Measurements from ENCODE around the gene CMTM4.

CMTM4 gene

DNA sequence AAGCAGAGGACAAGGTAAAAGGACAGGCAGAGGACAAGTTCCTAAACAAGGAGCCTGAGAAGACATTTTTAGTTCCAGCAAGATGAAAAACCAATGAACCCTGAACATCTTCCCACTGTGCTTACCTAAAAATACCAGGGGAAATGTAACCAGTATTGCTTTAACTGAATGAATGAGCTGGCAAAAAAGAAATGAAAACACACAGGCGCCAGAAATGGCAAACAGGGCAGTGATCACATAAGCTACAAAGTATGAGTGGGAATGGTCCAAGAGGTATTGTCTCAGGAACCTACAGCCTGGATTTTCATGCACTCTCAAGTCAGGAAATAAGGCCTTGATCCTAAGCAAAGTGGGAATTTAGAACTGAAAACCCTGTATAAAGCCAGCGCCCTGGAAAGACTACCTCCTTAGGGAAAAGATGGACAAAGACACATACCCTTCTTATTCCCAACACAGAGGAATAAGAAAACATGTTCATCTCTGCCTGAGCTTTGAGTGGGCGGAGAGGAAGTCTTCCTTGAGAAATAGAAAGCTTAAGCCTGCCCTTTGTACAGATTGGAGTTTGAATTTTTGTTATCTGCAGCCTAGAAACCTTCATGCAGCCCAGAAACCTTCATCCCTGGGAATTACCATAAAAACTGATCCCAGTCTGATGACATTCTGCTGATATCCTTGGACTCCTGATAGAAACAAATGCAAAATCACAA, 115.1 kb downstream of the CMTM4 start:
- peaks cover 13% of the 10 kb centered on the region in 2 donors for H3K4me1 ChIP-seq (ENCODE audit: control insufficient read depth in 2 of 2, insufficient read depth in 1 of 2, low read depth in 1 of 2, low read length in 2 of 2)
- H2BK12ac ChIP-seq (ENCODE audit: low read length): no peak overlapping the region
- no peak overlapping the region for H3K9ac ChIP-seq (ENCODE audit: low read depth, low read length, poor library complexity)
- no peak overlapping the region for H3K4me2 ChIP-seq (ENCODE audit: insufficient read depth, low read length, poor library complexity, severe bottlenecking)
- no peak overlapping the region for H2AK5ac ChIP-seq (ENCODE audit: low read depth, low read length)
- no peak for DNase-seq (ENCODE audit: low spot score)
- H3K4ac ChIP-seq (ENCODE audit: low read length): no peak overlapping the region
- no peak overlapping the region for H4K8ac ChIP-seq (ENCODE audit: low read depth, low read length)
- no peaks in the 10 kb centered on the region for H3K9me3 ChIP-seq (replicated peaks in 1 of 2; ENCODE audit: control insufficient read depth in 2 of 2, insufficient read depth in 1 of 2, low read depth in 1 of 2, low read length in 2 of 2)
- no peak overlapping the region for H2BK15ac ChIP-seq (ENCODE audit: low read length)
- H2BK120ac ChIP-seq (ENCODE audit: low read depth, low read length): no peak overlapping the region
- peaks cover 0 to 18% (median 12%) of the 10 kb centered on the region in 3 experiments for H3K27me3 ChIP-seq (ENCODE audit: control insufficient read depth in 3 of 3, insufficient read depth in 3 of 3, low read depth in 1 of 3, low read length in 3 of 3)
- H3K18ac ChIP-seq (ENCODE audit: low read length): no peak overlapping the region
- H3K4me3 ChIP-seq (ENCODE audit: low read length in 2 of 2): no peak overlapping the region
- no peak overlapping the region for H3K27ac ChIP-seq (replicated peaks; ENCODE audit: low read length)
- no peaks in the 10 kb centered on the region for H3K79me1 ChIP-seq (ENCODE audit: low read depth, low read length)
- peak overlapping the region; percentile 62 for H2AFZ ChIP-seq (ENCODE audit: low read length)
- no peak overlapping the region for H4K91ac ChIP-seq (ENCODE audit: low read depth, low read length, poor library complexity)
- no peak overlapping the region for H3K23ac ChIP-seq (ENCODE audit: low read depth, low read length, poor library complexity)
- no peak overlapping the region for H3K14ac ChIP-seq (ENCODE audit: low read length)
- no peaks in the 10 kb centered on the region for H3K36me3 ChIP-seq (replicated peaks in 1 of 2; ENCODE audit: control insufficient read depth in 2 of 2, insufficient read depth in 2 of 2, low read length in 2 of 2)
- H2BK5ac ChIP-seq (ENCODE audit: low read length): no peak overlapping the region
- WGBS, 2 donors (ENCODE audit: extremely low coverage in 2 of 2, insufficient read length in 2 of 2, insufficient replicate concordance in 1 of 2): no CpG with 5 or more reads among the region's 3 CpGs

DNA sequence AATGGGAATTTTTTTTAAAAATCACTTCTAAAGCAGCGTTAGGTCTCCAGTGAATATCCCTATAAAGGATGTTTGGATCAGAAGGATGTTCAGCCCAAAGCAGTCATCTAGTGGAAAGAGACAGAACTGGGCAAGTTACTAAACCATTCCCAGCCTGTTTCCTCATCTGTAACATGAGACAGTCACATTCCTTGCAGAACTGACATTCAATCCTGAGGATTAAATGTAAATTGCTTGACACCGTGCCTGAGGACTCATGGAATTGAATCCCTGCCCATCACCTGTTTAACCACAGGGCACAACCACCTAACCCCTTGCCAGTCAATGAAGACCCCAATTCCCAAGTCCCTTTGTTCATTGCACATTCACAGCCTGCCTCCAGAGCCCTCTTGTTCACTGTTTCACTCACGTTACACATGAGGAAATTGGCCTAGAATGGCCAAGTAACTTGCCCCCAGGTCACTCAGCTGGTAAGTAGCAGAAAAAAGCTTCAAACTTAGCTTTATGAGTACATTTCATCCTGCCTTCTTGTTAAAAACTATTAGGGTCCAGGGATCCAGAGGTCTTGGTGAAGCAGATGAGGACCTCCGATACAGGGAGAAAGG, 115.8 kb downstream of the CMTM4 start:
- Histone ChIP-seq H3K9ac (ENCODE audit: low read depth, low read length, poor library complexity) (no peak overlapping the region), H3K27me3 (ENCODE audit: control insufficient read depth in 3 of 3, insufficient read depth in 3 of 3, low read depth in 1 of 3, low read length in 3 of 3) (peaks cover 0 to 18% (median 12%) of the 10 kb centered on the region in 3 experiments), H2BK15ac (ENCODE audit: low read length) (no peak overlapping the region), H3K4ac (ENCODE audit: low read length) (no peak overlapping the region), H3K18ac (ENCODE audit: low read length) (no peak overlapping the region), H3K14ac (ENCODE audit: low read length) (no peak overlapping the region), H2AK5ac (ENCODE audit: low read depth, low read length) (no peak overlapping the region), H3K23ac (ENCODE audit: low read depth, low read length, poor library complexity) (no peak overlapping the region), H2BK12ac (ENCODE audit: low read length) (no peak overlapping the region), H3K4me3 (ENCODE audit: low read length in 2 of 2) (no peak overlapping the region), H3K36me3 (replicated peaks in 1 of 2; ENCODE audit: control insufficient read depth in 2 of 2, insufficient read depth in 2 of 2, low read length in 2 of 2) (no peaks in the 10 kb centered on the region), H2BK120ac (ENCODE audit: low read depth, low read length) (no peak overlapping the region), H2BK5ac (ENCODE audit: low read length) (no peak overlapping the region), H3K79me1 (ENCODE audit: low read depth, low read length) (no peaks in the 10 kb centered on the region), H3K9me3 (replicated peaks in 1 of 2; ENCODE audit: control insufficient read depth in 2 of 2, insufficient read depth in 1 of 2, low read depth in 1 of 2, low read length in 2 of 2) (no peaks in the 10 kb centered on the region), H3K4me2 (ENCODE audit: insufficient read depth, low read length, poor library complexity, severe bottlenecking) (no peak overlapping the region), H3K27ac (replicated peaks; ENCODE audit: low read length) (no peak overlapping the region), H4K91ac (ENCODE audit: low read depth, low read length, poor library complexity) (no peak overlapping the region), H3K4me1 (ENCODE audit: control insufficient read depth in 2 of 2, insufficient read depth in 1 of 2, low read depth in 1 of 2, low read length in 2 of 2) (peaks cover 13% of the 10 kb centered on the region in 2 donors), H4K8ac (ENCODE audit: low read depth, low read length) (no peak overlapping the region), H2AFZ (ENCODE audit: low read length) (peak overlapping the region; percentile 62)
- no CpG with 5 or more reads among the region's 4 CpGs for WGBS, 2 donors (ENCODE audit: extremely low coverage in 2 of 2, insufficient read length in 2 of 2, insufficient replicate concordance in 1 of 2)
- DNase-seq (ENCODE audit: low spot score): peak; percentile 15

DNA sequence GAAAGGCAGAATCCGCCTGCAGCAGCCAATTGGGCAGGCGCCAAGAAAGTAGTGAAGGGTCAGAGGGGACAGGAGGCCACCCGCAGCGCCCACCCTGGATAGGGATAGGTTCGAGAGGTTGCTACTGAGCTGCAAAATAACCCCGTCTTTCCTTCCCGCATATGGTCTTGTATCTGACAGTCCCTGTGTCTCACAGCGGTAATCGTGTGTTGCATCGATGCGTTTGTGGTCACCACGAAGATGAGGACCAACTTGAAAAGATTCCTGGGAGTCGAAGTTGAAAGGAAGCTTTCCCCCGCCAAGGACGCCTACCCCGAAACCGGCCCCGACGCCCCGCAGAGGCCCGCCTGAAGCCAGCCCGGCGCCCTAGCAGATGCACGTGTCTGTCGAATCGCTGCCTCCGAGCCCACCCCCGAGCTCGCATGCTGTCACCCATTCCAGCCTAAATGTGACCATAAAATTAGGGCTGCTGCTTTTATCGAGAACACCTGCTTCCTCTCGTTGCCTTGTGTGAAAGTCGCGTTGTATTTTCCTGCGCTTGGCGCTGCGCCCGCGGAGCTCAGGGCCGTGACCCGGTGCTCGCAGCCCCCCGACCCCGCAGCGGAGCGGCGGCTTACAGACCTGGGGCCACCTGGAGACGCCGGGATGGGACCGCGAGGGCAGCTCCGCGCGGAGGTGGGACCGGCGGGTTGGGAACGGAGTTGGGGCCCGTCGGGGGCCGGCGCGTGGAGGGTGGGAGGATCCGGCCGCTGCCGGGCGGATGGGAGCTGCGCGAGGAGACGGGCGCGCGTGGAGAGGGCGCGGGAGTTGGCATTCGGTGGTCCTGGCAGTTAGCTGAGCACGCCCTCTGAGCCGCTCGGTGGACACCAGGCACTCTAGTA, 117.7 kb downstream of the CMTM4 start, which contains the start of gene CMTM2:
Gene CMTM2, plus strand, starts transcription at position 813 of the 881 bp plus-strand sequence. CDS start 145 bp downstream, outside the sequence.
- H3K14ac ChIP-seq (ENCODE audit: low read length): no peak within 1 kb of the TSS
- H3K27ac ChIP-seq (replicated peaks; ENCODE audit: low read length): no peak within 1 kb of the TSS
- no peak for DNase-seq (ENCODE audit: low spot score)
- no peak within 1 kb of the TSS for H3K4me2 ChIP-seq (ENCODE audit: insufficient read depth, low read length, poor library complexity, severe bottlenecking)
- H3K4ac ChIP-seq (ENCODE audit: low read length): no peak within 1 kb of the TSS
- H3K9me3 ChIP-seq (replicated peaks in 1 of 2; ENCODE audit: control insufficient read depth in 2 of 2, insufficient read depth in 1 of 2, low read depth in 1 of 2, low read length in 2 of 2): no peaks in the 10 kb centered on the region
- H3K4me3 ChIP-seq (ENCODE audit: low read length in 2 of 2): peak within 1 kb of the TSS in 1 of 2 donors; percentile 40
- WGBS, 2 donors (ENCODE audit: extremely low coverage in 2 of 2, insufficient read length in 2 of 2, insufficient replicate concordance in 1 of 2): no CpG with 5 or more reads among the region's 77 CpGs
- H3K4me1 ChIP-seq (ENCODE audit: control insufficient read depth in 2 of 2, insufficient read depth in 1 of 2, low read depth in 1 of 2, low read length in 2 of 2): peaks cover 13% of the 10 kb centered on the region in 2 donors
- H3K9ac ChIP-seq (ENCODE audit: low read depth, low read length, poor library complexity): no peak within 1 kb of the TSS
- H2BK15ac ChIP-seq (ENCODE audit: low read length): peak within 1 kb of the TSS; percentile 87
- no peaks in the 10 kb centered on the region for H3K36me3 ChIP-seq (replicated peaks in 1 of 2; ENCODE audit: control insufficient read depth in 2 of 2, insufficient read depth in 2 of 2, low read length in 2 of 2)
- H2BK12ac ChIP-seq (ENCODE audit: low read length): peak within 1 kb of the TSS; percentile 93
- H3K23ac ChIP-seq (ENCODE audit: low read depth, low read length, poor library complexity): no peak within 1 kb of the TSS
- peaks cover 0 to 18% (median 14%) of the 10 kb centered on the region in 3 experiments for H3K27me3 ChIP-seq (ENCODE audit: control insufficient read depth in 3 of 3, insufficient read depth in 3 of 3, low read depth in 1 of 3, low read length in 3 of 3)
- no peaks in the 10 kb centered on the region for H3K79me1 ChIP-seq (ENCODE audit: low read depth, low read length)
- peak within 1 kb of the TSS; percentile 42 for H2AFZ ChIP-seq (ENCODE audit: low read length)
- no peak within 1 kb of the TSS for H2BK120ac ChIP-seq (ENCODE audit: low read depth, low read length)
- H3K18ac ChIP-seq (ENCODE audit: low read length): peak within 1 kb of the TSS; percentile 83
- H4K8ac ChIP-seq (ENCODE audit: low read depth, low read length): no peak within 1 kb of the TSS
- no peak within 1 kb of the TSS for H2BK5ac ChIP-seq (ENCODE audit: low read length)
- H4K91ac ChIP-seq (ENCODE audit: low read depth, low read length, poor library complexity): no peak within 1 kb of the TSS
- H2AK5ac ChIP-seq (ENCODE audit: low read depth, low read length): peak within 1 kb of the TSS; percentile 85

All from neuronal stem cell (in vitro differentiated cells).